Activated CD8-positive, alpha-beta memory T cell treated with anti-CD3 and anti-CD28 coated beads, Interleukin-2, amount 50 U/mL, for 1 hour (primary cell): ENCODE results near the gene ERCC5.

ENCODE experiments used
- DNase-seq: peaks from one replicate; pipeline ENCODE4 v3.0.0-alpha.2; 2020; ENCODE audit errors: extremely low read depth

The ERCC5 gene

DNA sequence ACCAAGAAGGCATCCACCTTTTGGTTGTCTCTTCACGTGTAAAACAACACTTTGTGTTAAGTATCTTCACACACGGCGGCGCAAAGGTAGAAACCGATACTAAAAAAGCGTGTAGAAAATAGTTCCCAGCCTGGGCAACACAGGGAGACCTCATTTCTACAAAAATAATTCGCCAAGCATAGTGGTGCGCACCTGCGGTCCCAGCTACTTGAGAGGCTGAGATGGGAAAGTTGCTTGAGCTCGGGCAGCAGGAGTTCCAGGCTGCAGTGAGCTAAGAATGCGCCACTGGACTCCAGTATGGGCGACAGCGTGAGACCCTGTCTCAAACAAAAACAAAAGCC, 573 bp upstream of the ERCC5 start:
- DNase-seq = no peak

- DNase-seq = peak; percentile 11
Measured at GRCh38 chr13:102846261-102847015, 606 bp downstream of the ERCC5 start.

- DNase-seq = no peak
Measured at GRCh38 chr13:102847272-102848234, 1.7 kb downstream of the ERCC5 start.

DNA sequence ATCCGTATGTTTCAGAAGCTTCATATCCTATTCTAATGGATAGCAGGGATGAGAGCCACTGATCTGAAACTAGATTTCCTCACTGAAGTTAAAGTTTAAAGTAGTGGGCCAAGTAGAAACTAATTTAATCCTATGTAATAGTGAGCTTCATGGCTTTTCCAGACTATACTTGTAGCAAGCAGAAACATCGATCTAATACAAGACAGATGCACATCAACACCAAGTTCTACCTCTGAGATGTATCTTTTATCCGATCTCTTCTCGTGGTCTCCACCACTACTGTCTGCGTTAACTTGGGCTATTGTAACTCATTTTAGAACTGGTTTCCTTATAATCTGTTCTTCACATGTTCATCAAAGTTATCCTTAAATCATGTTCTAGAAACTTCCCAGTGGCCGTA, 3.1 kb downstream of the ERCC5 start:
- DNase-seq = no peak

DNA sequence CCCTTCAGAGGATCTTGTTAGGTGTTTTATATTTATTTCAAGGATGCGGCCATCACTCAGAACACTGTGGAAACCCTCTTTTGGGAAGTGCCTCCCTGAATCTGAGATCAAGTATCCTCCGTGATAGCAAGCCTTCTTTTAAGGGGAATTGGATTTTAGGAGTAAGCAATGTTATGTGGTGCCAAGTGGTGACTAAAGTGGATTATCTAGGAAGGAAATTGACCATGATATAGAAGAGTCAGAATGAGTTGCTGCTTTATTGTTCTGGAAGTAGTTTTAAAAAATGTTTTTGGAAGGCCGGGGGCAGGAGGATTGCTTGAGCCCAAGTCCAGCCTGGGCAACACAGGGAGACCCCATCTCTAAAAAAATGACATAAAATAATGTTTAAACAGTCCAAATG, 6.7 kb downstream of the ERCC5 start:
- DNase-seq = no peak

DNA sequence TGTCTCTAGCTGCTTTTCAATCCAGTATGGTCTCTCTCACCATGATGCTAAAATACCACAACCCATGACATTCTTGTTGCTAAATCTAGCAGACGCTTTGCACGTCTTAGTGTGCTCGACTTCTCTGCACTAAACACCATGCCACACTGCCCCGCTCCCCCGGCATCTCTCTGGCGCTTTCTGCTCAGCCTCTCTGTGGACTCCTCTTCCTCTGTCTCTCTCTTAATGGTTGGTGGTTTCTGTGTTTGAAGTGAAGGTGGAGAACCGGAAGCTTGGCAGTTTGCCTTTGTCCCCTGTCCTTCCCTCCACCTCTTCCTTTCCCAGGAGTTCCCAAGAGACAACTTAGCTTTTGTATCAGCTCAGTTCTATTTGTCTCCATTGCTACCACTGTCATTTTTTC, 8.8 kb downstream of the ERCC5 start:
- no peak for DNase-seq

DNA sequence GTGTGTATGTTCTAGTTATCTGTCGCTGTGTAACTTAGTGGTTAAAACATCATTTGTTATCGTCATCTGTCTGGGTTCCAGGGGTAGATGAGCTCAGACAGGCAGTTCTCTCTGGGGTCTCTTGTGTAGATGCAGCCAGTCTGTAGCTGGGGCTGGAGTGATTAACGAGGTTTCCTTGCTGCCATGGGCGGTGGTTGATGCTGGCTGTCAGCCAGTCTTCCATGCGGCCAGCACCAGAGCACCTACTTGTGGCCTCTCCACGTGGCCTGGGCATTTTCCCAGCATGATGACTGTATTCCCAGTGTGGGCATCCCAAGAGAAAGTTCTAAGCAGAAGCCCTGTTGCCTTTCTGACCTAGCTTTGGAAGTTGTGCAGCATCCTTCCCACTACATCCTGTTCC, 10.7 kb downstream of the ERCC5 start:
- no peak for DNase-seq

- DNase-seq = no peak
Measured at GRCh38 chr13:102862624-102863210, 16.9 kb downstream of the ERCC5 start.

DNA sequence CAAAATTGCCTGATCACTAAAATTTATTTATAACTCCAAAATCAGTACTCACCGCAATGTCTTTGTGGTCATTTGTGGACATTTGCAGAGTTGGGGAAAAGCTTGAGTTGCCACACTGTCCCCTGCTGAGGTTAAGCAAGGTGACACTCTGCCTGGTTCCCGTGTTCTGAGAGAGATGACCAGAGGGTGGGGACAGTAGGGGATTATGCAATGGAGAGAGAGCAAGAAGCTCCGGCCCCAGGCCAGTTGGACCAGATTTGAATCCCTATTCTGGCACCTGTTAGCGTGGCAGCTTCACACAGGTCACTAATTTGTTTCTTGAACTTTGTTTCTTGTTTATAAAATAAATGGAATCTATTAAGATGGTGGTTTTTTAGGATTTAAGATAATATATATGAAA, 17.8 kb downstream of the ERCC5 start:
- DNase-seq = no peak

- DNase-seq = no peak
Measured at GRCh38 chr13:102868366-102868936, 22.6 kb downstream of the ERCC5 start.

GRCh38 chr13:102869948-102870676, 24.3 kb downstream of the ERCC5 start:
- no peak for DNase-seq

GRCh38 chr13:102870677-102871415, 25.0 kb downstream of the ERCC5 start:
- peak; percentile 8 for DNase-seq

DNA sequence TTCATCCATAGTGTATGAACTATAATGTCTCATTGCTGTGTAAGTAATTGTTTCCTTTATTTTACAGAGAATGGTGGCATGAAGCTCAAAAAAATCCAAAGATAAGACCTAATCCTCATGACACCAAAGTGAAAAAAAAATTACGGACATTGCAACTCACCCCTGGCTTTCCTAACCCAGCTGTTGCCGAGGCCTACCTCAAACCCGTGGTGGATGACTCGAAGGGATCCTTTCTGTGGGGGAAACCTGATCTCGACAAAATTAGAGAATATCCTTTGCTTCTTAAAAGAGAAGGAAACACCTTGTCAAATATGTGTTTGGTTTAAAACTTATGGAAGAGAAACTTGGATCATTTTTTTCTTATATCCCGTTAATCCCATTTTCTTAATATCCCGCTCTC, 26.3 kb downstream of the ERCC5 start:
- DNase-seq = no peak

DNA sequence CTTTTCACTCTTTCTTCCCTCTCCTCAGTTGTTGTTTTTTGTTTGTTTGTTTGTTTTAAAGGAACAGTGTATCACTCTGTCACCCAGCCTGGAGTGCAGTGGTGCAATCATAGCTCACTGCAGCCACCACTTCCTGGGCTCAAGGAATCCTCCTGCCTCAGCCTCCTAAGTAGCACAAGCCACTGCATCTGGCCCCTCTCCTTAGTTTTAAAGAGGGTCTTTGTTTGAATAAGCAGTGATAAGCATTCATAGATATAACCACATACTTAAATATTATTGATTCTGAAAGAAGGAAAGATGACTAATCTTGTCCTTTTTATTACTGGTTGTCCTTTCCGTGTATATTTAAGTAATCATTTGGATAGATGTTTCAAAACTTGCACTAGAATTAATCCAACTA, 26.7 kb downstream of the ERCC5 start:
- no peak for DNase-seq

DNA sequence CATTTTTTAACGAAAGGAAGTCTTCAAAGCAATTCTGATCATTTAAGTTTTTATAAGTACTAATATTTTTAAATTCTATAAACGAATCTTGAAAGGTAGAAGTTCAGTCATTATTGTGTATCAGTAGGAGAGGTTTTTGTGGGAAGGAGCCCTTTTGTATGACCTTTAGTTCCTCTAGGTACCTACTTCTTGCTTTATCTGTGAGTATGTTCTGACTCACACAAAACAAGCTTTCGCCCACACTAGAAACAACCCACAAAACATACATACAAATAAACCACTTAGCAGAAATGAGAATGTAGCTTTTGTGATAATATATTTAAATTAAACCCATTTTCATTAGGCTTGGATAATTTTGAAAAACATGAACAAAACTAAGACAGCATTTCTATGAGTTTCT, 27.8 kb downstream of the ERCC5 start:
- DNase-seq = no peak

DNA sequence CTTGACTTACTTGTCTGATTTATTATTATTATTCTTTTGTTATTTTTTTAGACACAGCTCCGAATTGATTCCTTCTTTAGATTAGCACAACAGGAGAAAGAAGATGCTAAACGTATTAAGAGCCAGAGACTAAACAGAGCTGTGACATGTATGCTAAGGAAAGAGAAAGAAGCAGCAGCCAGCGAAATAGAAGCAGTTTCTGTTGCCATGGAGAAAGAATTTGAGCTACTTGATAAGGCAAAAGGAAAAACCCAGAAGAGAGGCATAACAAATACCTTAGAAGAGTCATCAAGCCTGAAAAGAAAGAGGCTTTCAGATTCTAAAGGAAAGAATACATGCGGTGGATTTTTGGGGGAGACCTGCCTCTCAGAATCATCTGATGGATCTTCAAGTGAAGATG, 29.4 kb downstream of the ERCC5 start:
- DNase-seq = no peak

- DNase-seq = no peak
Measured at GRCh38 chr13:102877303-102877702, 31.5 kb downstream of the ERCC5 start.

- no peak for DNase-seq
Measured at GRCh38 chr13:102878481-102878880, 32.6 kb downstream of the ERCC5 start.

- no peak for DNase-seq
Measured at GRCh38 chr13:102879793-102880499, 34.1 kb downstream of the ERCC5 start.
